Fibroblast of mammary gland (primary cell): Measurements from ENCODE around the gene ST8SIA6.

Experiments
- DNase-seq: peaks from one replicate; pipeline ENCODE4 v3.0.0-alpha.2; 2010; ENCODE audit warnings: low read depth
- H3K4me3 ChIP-seq: 2 replicates; pipeline ENCODE4 v1.5.1; 2011; ENCODE audit warnings: low read depth, mild to moderate bottlenecking, low read length, moderate library complexity; ENCODE audit not compliant: control insufficient read depth
- CTCF ChIP-seq: conservative IDR thresholded peaks from 2 replicates; pipeline ENCODE4 v1.5.1; 2011; ENCODE audit warnings: low read depth, low read length, inconsistent platforms; ENCODE audit not compliant: control insufficient read depth, insufficient read depth

Gene ST8SIA6

GRCh38 chr10:17457083-17457482, 2.7 kb upstream of the ST8SIA6 start:
- no peak for DNase-seq

GRCh38 chr10:17456032-17456548, 1.7 kb upstream of the ST8SIA6 start:
- no peak overlapping the region for H3K4me3 ChIP-seq
- TF ChIP-seq CTCF = no peak
- no peak for DNase-seq

More at GRCh38 chr10:17457083-17457482, 2.7 kb upstream of the ST8SIA6 start:
- TF ChIP-seq CTCF = no peak
- no peak overlapping the region for H3K4me3 ChIP-seq

GRCh38 chr10:17455015-17455520, 673 bp upstream of the ST8SIA6 start:
- H3K4me3 ChIP-seq = no peak overlapping the region
- TF ChIP-seq CTCF = no peak
- DNase-seq = no peak

GRCh38 chr10:17453373-17454091, 863 bp downstream of the ST8SIA6 start:
- H3K4me3 ChIP-seq = peak overlapping the region; percentile 28
- DNase-seq = no peak
- no peak for TF ChIP-seq CTCF

GRCh38 chr10:17453035-17453372, 1.4 kb downstream of the ST8SIA6 start:
- no peak for DNase-seq
- no peak overlapping the region for H3K4me3 ChIP-seq
- TF ChIP-seq CTCF = no peak

- no peak for TF ChIP-seq CTCF
- DNase-seq = no peak
- no peak overlapping the region for H3K4me3 ChIP-seq
These were observed 2.1 kb downstream of the ST8SIA6 start for GRCh38 chr10:17452060-17452841.
